OCI-LY3 (cell line): Measurements from ENCODE around the gene SAMSN1.

ENCODE experiments used
- CTCF ChIP-seq: fragments of 200-600, 300-600 bp; sonication (generic); IDR thresholded peaks from 2 replicates; pipeline ENCODE4 v1.5.1; 2014; ENCODE audit warnings: antibody characterized with exemption, low read length, low read depth
- EZH2phosphoT487 ChIP-seq: fragments of 200-600 bp; shearing (Covaris generic); IDR thresholded peaks from 2 replicates; pipeline ENCODE4 v1.6.1; 2018; ENCODE audit warnings: antibody characterized with exemption, mixed run types, low read depth

GRCh38 chr21:14535702-14536101 lies 10.4 kb downstream of the SAMSN1 start:
- TF ChIP-seq CTCF: no peak
- no peak for TF ChIP-seq EZH2phosphoT487
